ENCODE data around the gene XYLT1.

The XYLT1 gene

GRCh38 chr16:17403859-17404545, 66.8 kb downstream of the XYLT1 start:
- no peak for ATAC-seq
- TF ChIP-seq RARB (CRISPR knock-in tag; IDR thresholded peaks at IDR 0.05) (no peak), OSR1 (CRISPR knock-in tag; IDR thresholded peaks at IDR 0.05) (no peak), CSRNP3 (CRISPR knock-in tag; IDR thresholded peaks at IDR 0.05) (no peak), ZNF565 (CRISPR knock-in tag; conservative IDR thresholded peaks at IDR 0.05; ENCODE audit: low read depth) (no peak), GLIS3 (CRISPR knock-in tag; IDR thresholded peaks at IDR 0.05) (no peak), ZFP30 (CRISPR knock-in tag; IDR thresholded peaks at IDR 0.05) (no peak), BACH2 (CRISPR knock-in tag; IDR thresholded peaks at IDR 0.05; ENCODE audit: borderline replicate concordance) (no peak), CREB5 (CRISPR knock-in tag; IDR thresholded peaks at IDR 0.05; ENCODE audit: low read depth) (no peak), ZNF70 (CRISPR knock-in tag; IDR thresholded peaks at IDR 0.05) (no peak), ZFP3 (CRISPR knock-in tag; IDR thresholded peaks at IDR 0.05) (no peak), TOX (CRISPR knock-in tag; IDR thresholded peaks at IDR 0.05; ENCODE audit: borderline replicate concordance) (no peak), POU6F1 (CRISPR knock-in tag; IDR thresholded peaks at IDR 0.05; ENCODE audit: borderline replicate concordance, low read depth) (no peak), ZC3H10 (CRISPR knock-in tag; IDR thresholded peaks at IDR 0.05) (no peak), PATZ1 (CRISPR knock-in tag; IDR thresholded peaks at IDR 0.05; ENCODE audit: borderline replicate concordance) (no peak)

GRCh38 chr16:17403156-17403809, 67.5 kb downstream of the XYLT1 start:
- no peak for TF ChIP-seq CREB5 (CRISPR knock-in tag; IDR thresholded peaks at IDR 0.05; ENCODE audit: low read depth)
- no peak for TF ChIP-seq PATZ1 (CRISPR knock-in tag; IDR thresholded peaks at IDR 0.05; ENCODE audit: borderline replicate concordance)
- no peak for TF ChIP-seq RARB (CRISPR knock-in tag; IDR thresholded peaks at IDR 0.05)
- no peak for ATAC-seq

- ATAC-seq: peak; percentile 92
- TF ChIP-seq ZNF565 (CRISPR knock-in tag; conservative IDR thresholded peaks at IDR 0.05; ENCODE audit: low read depth) (no peak), CREB5 (CRISPR knock-in tag; IDR thresholded peaks at IDR 0.05; ENCODE audit: low read depth) (no peak), PATZ1 (CRISPR knock-in tag; IDR thresholded peaks at IDR 0.05; ENCODE audit: borderline replicate concordance) (no peak), ISL1 (CRISPR knock-in tag; IDR thresholded peaks at IDR 0.05) (no peak), SNAI2 (CRISPR knock-in tag; IDR thresholded peaks at IDR 0.05) (no peak), ZC3H10 (CRISPR knock-in tag; IDR thresholded peaks at IDR 0.05) (no peak), PPARA (CRISPR knock-in tag; IDR thresholded peaks at IDR 0.05; ENCODE audit: borderline replicate concordance) (no peak), TSHZ2 (CRISPR knock-in tag; IDR thresholded peaks at IDR 0.05) (no peak)
These were observed 73.3 kb downstream of the XYLT1 start for GRCh38 chr16:17397499-17397891.
